NOMO-1 treated with dmso at 0.1 percent for 144 hours (cell line): Measurements from ENCODE around the gene ITSN1.
"Not testable (repeated sequence)": the region's sequence is repeated elsewhere in the genome, so short reads cannot be mapped to it uniquely, and the experiment has no call there.

Experiments
- DNase-seq: peaks from one replicate; lab custom pipeline; 2025; ENCODE audit not compliant: unreplicated experiment; lab: John Stamatoyannopoulos, UW

ITSN1 gene

GRCh38 chr21:33916200-33916567 lies 273.9 kb downstream of the ITSN1 start:
- no peak for DNase-seq

- no peak for DNase-seq
Measured at GRCh38 chr21:33917421-33917820, 275.1 kb downstream of the ITSN1 start.

GRCh38 chr21:33924079-33924765 lies 281.9 kb downstream of the ITSN1 start:
- peak; percentile 60 for DNase-seq

- DNase-seq = no peak
Measured at GRCh38 chr21:33924766-33925100, 282.4 kb downstream of the ITSN1 start.

DNA sequence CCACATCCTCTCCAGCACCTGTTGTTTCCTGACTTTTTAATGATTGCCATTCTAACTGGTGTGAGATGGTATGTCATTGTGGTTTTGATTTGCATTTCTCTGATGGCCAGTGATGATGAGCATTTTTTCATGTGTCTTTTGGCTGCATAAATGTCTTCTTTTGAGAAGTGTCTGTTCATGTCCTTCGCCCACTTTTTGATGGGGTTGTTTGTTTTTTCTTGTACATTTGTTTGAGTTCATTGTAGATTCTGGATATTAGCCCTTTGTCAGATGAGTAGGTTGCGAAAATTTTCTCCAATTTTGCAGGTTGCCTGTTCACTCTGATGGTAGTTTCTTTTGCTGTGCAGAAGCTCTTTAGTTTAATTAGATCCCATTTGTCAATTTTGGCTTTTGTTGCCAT lies 283.9 kb downstream of the ITSN1 start:
- DNase-seq = not testable (repeated sequence)

DNA sequence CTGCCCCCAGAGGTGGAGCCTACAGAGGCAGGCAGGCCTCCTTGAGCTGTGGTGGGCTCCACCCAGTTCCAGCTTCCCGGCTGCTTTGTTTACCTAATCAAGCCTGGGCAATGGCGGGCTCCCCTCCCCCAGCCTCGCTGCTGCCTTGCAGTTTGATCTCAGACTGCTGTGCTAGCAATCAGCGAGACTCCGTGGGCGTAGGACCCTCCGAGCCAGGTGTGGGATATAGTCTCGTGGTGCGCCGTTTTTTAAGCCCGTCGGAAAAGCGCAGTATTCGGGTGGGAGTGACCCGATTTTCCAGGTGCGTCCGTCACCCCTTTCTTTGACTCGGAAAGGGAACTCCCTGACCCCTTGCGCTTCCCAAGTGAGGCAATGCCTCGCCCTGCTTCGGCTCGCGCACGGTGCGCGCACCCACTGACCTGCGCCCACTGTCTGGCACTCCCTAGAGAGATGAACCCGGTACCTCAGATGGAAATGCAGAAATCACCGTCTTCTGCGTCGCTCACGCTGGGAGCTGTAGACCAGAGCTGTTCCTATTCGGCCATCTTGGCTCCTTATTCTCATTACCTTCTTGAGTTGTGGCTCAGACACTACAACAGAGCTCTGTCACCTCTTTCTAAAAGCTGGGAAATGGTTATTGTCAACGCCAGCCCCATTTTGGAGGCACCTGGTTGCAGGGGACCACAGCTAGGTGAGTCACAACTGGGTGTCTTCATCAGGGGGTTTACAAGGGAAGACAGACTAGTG lies 288.9 kb downstream of the ITSN1 start:
- peak; percentile 9 for DNase-seq

GRCh38 chr21:33931799-33932390 lies 289.6 kb downstream of the ITSN1 start:
- DNase-seq = peak; percentile 24

GRCh38 chr21:33932731-33933130 lies 290.4 kb downstream of the ITSN1 start:
- DNase-seq = no peak

- DNase-seq = no peak
Measured at GRCh38 chr21:33936301-33937038, 294.2 kb downstream of the ITSN1 start.

DNA sequence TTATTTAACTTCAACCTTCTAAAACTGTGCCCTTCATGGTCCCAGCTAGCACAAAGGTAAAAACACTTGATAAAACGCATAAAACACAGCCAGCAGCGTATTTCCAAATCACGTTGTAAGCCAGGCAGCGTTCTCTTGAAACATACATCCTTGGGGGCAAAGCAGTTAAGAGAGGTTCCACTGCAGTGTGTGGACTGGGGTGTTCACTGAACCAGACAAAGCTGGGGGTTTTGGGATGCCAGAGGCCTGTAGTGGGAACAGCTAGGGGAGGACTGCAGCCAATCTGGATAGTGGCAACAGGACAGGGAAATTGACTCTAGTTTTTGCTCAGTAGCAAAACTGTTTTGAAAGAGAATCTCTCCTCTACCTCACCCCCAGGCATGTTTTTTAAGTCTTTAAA lies 294.8 kb downstream of the ITSN1 start:
- DNase-seq = no peak

DNA sequence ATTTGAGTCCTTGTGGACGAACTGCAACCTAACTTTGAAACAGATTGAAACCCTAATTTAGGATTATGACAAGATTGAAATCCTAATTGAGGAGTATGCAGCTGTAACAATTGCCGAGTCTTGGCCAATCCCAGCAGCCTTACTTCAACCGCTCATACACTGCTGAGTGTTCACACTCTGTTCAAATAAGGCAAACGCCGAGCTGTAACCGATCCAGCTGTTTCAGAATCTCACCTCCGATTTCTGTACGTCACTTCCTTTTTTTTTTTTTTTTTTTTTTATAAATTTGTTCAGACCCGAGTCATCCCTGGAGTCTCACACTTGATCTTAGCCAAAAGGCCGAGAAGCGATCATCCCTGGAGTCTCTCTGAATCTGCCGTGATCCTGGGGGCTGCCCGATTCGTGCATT lies 295.6 kb downstream of the ITSN1 start:
- peak; percentile 52 for DNase-seq

DNA sequence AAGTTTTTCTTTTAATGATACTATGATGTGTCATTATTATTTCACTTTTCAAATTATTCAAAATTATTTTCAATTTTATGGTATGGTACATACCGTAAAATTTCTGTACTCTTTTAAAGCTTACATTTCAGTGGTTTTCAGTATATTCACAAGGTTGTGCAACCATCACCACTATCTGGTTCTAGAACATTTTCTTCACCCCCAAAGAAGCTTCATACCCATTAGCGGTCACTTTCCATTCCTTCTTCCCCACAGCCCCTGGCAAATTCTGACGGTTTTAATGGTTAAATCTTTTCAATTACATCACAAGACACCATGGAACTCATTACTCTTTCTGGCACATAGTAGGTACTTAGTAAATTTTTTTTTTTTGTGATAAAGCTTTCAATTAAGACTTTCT lies 296.1 kb downstream of the ITSN1 start:
- DNase-seq = no peak

GRCh38 chr21:33939226-33939625 lies 296.9 kb downstream of the ITSN1 start:
- no peak for DNase-seq

DNA sequence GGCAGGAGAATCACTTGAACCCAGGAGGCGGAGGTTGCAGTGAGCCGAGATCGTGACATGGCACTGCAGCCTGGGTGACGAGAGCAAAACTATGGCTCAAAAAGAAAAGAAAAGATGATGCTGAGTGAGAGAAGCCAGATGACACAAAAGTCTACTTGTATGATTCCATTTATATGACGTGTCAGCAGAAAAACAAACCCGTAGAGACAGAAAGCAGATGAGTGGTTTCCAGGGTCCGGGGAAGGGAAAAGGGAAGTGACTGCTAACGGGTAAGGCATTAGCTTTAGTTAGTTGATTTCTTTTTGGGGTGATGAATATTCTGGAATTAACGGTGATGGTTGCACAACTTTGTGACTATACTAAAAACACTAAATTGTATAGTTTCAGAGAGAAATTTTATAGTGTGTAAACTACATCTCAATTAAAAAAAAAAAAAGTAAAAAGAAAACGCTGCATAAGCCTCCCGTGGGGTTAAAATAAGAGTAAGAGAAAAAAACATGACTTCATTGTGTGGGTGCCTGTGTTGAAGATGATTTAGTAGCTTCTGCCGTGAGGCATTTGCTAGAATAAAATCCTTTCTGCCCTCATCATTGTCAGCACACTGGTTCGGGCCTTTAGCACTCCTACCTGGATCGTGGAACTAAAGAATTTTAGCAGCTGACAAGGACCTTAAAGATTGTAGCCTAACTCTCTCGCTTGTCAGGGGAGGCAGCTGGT lies 298.0 kb downstream of the ITSN1 start:
- DNase-seq = no peak

DNA sequence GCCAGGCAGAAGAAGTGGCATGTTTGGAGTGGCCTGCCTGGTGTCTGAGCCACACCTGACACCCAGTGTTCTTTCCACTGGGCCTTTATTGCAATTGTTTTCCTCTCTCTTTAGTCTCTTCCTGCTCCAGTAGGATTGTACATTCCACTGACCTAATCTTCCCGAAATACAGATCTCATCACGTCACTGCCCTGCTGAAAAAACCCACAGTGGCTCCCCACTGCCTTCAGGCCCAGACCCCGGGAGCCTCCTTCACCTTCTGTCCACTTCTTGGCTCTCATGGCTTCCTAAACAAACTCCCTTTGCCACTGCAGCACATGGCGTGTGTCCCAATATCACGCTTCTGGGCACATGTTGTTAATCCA lies 298.6 kb downstream of the ITSN1 start:
- no peak for DNase-seq

DNA sequence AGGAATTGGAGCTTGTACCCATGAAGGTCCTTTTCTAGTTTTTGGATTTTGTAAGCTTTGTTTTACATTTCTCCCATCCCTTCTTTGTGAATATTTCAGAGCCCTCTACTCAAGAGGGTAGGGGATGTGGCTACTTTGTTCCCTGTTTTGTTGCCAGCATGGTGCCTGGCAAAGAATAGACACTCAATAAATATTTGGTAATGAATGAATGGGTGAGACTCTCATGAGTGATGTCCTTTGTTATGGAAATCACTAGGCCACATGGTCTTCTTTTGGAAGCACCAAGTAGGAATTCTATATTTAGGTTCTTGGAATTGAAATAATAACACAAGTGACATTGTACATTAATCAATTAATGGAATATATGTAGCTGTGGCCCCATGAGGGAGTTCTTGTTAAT lies 300.1 kb downstream of the ITSN1 start:
- DNase-seq = no peak

DNA sequence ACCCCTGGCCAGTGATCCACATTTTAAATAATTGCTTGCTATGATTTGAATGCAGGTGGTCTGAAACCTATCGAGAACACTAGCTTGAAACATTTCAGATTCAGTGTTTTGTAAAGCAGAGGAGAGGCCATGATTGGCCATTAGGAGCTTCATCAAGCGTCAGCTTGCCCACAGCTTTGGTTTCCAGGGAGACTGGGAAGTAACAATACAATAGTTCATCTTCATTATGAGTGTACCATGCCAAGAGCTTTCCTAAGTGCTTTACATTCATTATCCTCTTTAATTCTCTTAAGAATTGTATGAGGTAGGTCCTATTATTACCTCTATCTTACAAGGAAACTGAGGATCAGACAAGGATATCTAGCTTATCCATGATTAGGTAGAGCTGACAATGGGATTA lies 301.0 kb downstream of the ITSN1 start:
- DNase-seq = no peak

DNA sequence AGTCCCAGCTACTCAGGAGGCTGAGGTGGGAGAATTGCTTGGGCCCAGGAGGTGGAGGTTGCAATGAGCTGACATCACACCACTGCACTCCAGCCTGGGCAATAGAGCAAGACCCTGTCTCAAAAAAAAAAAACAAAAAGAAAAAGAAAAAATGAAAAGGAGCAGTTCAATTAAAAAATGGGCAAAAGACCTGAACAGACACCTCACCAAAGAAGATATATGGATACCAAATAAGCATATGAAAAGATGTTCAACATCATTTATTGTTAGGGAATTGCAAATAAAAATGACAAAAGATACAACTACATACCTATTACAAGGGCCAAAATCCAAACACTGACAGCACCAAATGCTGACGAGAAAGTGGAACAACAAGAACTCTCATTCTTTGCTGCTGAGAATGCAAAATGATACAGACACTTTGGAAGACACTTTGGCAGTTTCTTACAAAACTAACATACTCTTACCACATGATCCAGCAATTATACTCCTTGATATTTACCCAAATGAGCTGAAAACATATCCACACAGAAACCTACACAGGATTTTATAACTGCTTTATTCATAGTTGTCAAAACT lies 302.0 kb downstream of the ITSN1 start:
- DNase-seq = no peak

- no peak for DNase-seq
Measured at GRCh38 chr21:33945652-33946270, 303.5 kb downstream of the ITSN1 start.

DNA sequence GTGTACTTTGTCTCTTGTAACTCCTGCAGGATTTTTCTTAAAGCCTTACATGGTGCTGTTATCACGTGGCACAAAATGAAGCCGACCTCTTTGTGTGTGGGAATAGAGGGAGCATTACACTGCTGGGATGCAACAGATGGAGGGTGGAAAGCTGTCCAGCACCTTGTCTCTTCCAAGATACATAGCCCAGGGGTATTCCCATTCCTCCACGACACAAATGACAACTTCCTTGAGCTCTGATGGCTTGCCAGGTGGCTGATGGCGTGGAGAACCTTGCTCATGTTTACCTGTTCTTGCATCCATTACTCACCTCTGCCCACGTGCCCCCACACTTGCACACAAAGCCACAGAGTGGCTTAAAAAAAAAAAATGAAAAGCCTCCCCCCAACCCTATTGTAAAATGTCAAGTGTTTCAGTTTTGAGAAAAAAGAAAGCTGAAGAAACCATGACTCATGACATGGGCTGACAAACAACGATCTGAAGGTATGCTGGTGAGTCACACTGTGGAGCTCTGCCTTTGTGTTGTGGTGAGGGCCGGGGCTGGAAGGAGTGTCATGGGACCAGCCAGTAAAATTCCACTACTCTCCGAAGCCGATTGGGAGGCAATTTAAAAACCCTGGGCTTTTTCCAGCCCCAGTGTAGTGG lies 305.3 kb downstream of the ITSN1 start:
- peak; percentile 96 for DNase-seq
